Body of pancreas (tissue), 4 donors: Measurements from ENCODE around the gene WNT7B. TPM values are rescaled to one million over a fixed set of nuclear protein-coding genes. Genes with fewer than 3 reads are reported as not detected.

ENCODE experiments used
- ATAC-seq: fragments of 150-250 bp; one replicate; pipeline ENCODE4 v1.9.1; 2016
- DNase-seq, 4 donors: peaks; one replicate each; pipeline ENCODE4 v3.0.0-alpha.2; 2019
- H3K27ac ChIP-seq, 4 donors: fragments of 200-600 bp; sonication (generic); 1 replicate in 3 of 4; 2 replicates in 1 of 4; pipeline versions ENCODE4 v1.5.1 to v1.6.1; 2016 to 2019; ENCODE audit warnings: mild to moderate bottlenecking in 1 of 4, mixed read lengths in 1 of 4, moderate library complexity in 1 of 4
- H3K27me3 ChIP-seq, 2 donors: fragments of 200-600 bp; sonication (generic); one replicate each; pipeline ENCODE4 v1.6.0; 2016; ENCODE audit warnings: mild to moderate bottlenecking in 1 of 2
- H3K36me3 ChIP-seq, 2 donors: fragments of 200-600 bp; sonication (generic); replicated peaks in 1 of 2; 2 replicates each; pipeline ENCODE4 v1.5.1; 2016; ENCODE audit warnings: low read depth in 2 of 2; ENCODE audit not compliant: insufficient read depth in 1 of 2
- H3K4me1 ChIP-seq: fragments of 200-600 bp; sonication (generic); one replicate; pipeline ENCODE4 v1.6.0; 2016
- H3K4me3 ChIP-seq, 2 donors: fragments of 200-600 bp; sonication (generic); 1 replicate in 1 of 2; 2 replicates in 1 of 2; pipeline ENCODE4 v1.5.1; 2016 to 2019
- H3K9me3 ChIP-seq, 3 donors: fragments of 200-600 bp; sonication (generic); 1 replicate in 2 of 3; 2 replicates in 1 of 3; pipeline ENCODE4 v1.5.1; 2016
- CTCF ChIP-seq, 7 experiments: fragments of 450-650 bp in 4 of 7; fragments of 200-600 bp in 3 of 7; sonication (generic) in 3 of 7; IDR thresholded peaks; one replicate each; pipeline ENCODE4 v1.5.1; 2016 to 2019; ENCODE audit warnings: antibody characterized with exemption in 7 of 7
- POLR2A ChIP-seq, 3 donors: fragments of 450-650 bp; IDR thresholded peaks; one replicate each; pipeline ENCODE4 v1.6.1; 2016; ENCODE audit warnings: antibody characterized with exemption in 3 of 3, mild to moderate bottlenecking in 2 of 3
- WGBS, 2 donors: methylation state at CpG; one replicate each; pipeline ENCODE4 v1.1.5; 2017; 5-methylcytosine and 5-hydroxymethylcytosine counted together
- intact Hi-C: fragments of 100-400 bp; cut with DNase I; formaldehyde crosslinking; loops from one replicate; pipeline ENCODE4 v1.15.1; 2023
- total RNA-seq, 2 donors: library from RNA; depleted of rRNA; stranded (reverse); fragments of >200 nt; gene quantifications; one replicate each; pipeline ENCODE4 v1.1.0, GENCODE V29; 2016

The WNT7B gene
- total RNA-seq, 2 donors from 2014 or later, result 2.1 TPM; not detected in 1

GRCh38 chr22:46017166-46017565 is 40.2 kb upstream of the WNT7B start:
- DNase-seq (no peak), ATAC-seq (no peak)
- Histone ChIP-seq H3K27me3 (no peaks in the 10 kb centered on the region), H3K9me3 (no peaks in the 10 kb centered on the region), H3K4me1 (peaks cover 28% of the 10 kb centered on the region), H3K27ac (no peak overlapping the region), H3K4me3 (no peak overlapping the region), H3K36me3 (no peaks in the 10 kb centered on the region)
- intact Hi-C loops, result no loop called here
- 69 to 76% methylated on average over 2 of the region's 2 CpGs for WGBS, 2 donors
- no peak for TF ChIP-seq CTCF (IDR thresholded peaks at IDR 0.05)
- TF ChIP-seq POLR2A (IDR thresholded peaks at IDR 0.05), result no peak

- peak; percentile 94 to 97 (median 96) for DNase-seq
- intact Hi-C loops, result no loop called here
- peak overlapping the region; percentile 25 to 31 for H3K4me3 ChIP-seq
- peak; percentile 94 for ATAC-seq
- peaks cover 41% of the 10 kb centered on the region for H3K4me1 ChIP-seq
- no peaks in the 10 kb centered on the region for H3K27me3 ChIP-seq
- peak overlapping the region; percentile 96 to 99 (median 97) for H3K27ac ChIP-seq
- no peaks in the 10 kb centered on the region for H3K36me3 ChIP-seq
- no peaks in the 10 kb centered on the region for H3K9me3 ChIP-seq
- WGBS, 2 donors, result 0 to 2% methylated on average over 38 to 53 of the region's 56 CpGs
- peak; percentile 54 to 93 (median 86) for TF ChIP-seq CTCF (IDR thresholded peaks at IDR 0.05)
- peak; percentile 83 to 94 (median 93) for TF ChIP-seq POLR2A (IDR thresholded peaks at IDR 0.05)
Measured at GRCh38 chr22:46013460-46014416, 36.8 kb upstream of the WNT7B start.

GRCh38 chr22:46012881-46013281 is 35.9 kb upstream of the WNT7B start:
- ATAC-seq, result no peak
- WGBS, 2 donors, result 24 to 26% methylated on average over 8 to 11 of the region's 11 CpGs
- intact Hi-C loops, result no loop called here
- TF ChIP-seq POLR2A (IDR thresholded peaks at IDR 0.05) (no peak), CTCF (IDR thresholded peaks at IDR 0.05) (no peak)
- peak in 1 of 4 donors; percentile 30 for DNase-seq
- Histone ChIP-seq H3K27ac (peak overlapping the region; percentile 96 to 99 (median 97)), H3K27me3 (no peaks in the 10 kb centered on the region), H3K4me3 (no peak overlapping the region), H3K9me3 (no peaks in the 10 kb centered on the region), H3K36me3 (no peaks in the 10 kb centered on the region), H3K4me1 (peaks cover 49% of the 10 kb centered on the region)

- Histone ChIP-seq H3K27me3 (no peaks in the 10 kb centered on the region), H3K9me3 (no peaks in the 10 kb centered on the region), H3K27ac (peak overlapping the region; percentile 96 to 99 (median 97)), H3K4me1 (peaks cover 55% of the 10 kb centered on the region), H3K36me3 (no peaks in the 10 kb centered on the region), H3K4me3 (no peak overlapping the region)
- WGBS, 2 donors, result 89 to 91% methylated on average over 4 to 12 of the region's 13 CpGs
- DNase-seq (peak in 1 of 4 donors; percentile 13), ATAC-seq (no peak)
- TF ChIP-seq POLR2A (IDR thresholded peaks at IDR 0.05) (no peak), CTCF (IDR thresholded peaks at IDR 0.05) (no peak)
- intact Hi-C loops, result no loop called here
Measured at GRCh38 chr22:46012182-46012880, 35.4 kb upstream of the WNT7B start.
